ENCODE measurements around the gene SFT2D3.
A peak's percentile ranks its signal among the peaks of the same experiment; 100 is the strongest.

SFT2D3 gene

DNA sequence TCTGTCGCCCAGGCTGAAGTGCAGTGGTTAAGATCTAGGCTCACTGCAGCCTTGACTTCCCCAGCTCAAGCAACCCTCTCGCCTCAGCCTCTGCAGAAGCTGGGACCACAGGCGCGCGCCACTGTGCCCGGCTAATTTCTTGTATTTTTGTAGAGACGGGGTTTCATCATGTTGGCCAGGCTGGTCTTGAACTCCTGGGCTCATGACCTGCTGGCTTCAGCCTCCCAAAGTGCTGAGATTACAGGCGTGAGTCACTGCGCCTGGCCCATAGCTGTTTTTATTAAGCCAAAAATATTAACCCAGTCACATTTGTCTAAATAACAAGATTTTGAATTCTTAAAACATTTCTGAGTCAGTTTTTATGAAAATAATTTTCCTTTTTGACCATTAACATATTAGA is 6.3 kb upstream of the SFT2D3 start:
- Histone ChIP-seq H3K9me3 (ENCODE audit: control insufficient read depth in 1 of 2, low read length in 2 of 2) (no peaks in the 10 kb centered on the region), H3K36me3 (ENCODE audit: control insufficient read depth in 1 of 2, insufficient read depth in 2 of 2, low read length in 2 of 2) (no peaks in the 10 kb centered on the region), H3K4me1 (ENCODE audit: control insufficient read depth in 1 of 2, insufficient read depth in 2 of 2, low read length in 2 of 2) (peaks cover 0 to 8% of the 10 kb centered on the region in 2 donors), H3K4me3 (ENCODE audit: low read depth in 1 of 2, low read length in 2 of 2) (peak overlapping the region in 1 of 2 donors; percentile 57), H3K27me3 (ENCODE audit: low read depth, low read length) (no peaks in the 10 kb centered on the region), H3K27ac (ENCODE audit: low read length) (no peak overlapping the region)

DNA sequence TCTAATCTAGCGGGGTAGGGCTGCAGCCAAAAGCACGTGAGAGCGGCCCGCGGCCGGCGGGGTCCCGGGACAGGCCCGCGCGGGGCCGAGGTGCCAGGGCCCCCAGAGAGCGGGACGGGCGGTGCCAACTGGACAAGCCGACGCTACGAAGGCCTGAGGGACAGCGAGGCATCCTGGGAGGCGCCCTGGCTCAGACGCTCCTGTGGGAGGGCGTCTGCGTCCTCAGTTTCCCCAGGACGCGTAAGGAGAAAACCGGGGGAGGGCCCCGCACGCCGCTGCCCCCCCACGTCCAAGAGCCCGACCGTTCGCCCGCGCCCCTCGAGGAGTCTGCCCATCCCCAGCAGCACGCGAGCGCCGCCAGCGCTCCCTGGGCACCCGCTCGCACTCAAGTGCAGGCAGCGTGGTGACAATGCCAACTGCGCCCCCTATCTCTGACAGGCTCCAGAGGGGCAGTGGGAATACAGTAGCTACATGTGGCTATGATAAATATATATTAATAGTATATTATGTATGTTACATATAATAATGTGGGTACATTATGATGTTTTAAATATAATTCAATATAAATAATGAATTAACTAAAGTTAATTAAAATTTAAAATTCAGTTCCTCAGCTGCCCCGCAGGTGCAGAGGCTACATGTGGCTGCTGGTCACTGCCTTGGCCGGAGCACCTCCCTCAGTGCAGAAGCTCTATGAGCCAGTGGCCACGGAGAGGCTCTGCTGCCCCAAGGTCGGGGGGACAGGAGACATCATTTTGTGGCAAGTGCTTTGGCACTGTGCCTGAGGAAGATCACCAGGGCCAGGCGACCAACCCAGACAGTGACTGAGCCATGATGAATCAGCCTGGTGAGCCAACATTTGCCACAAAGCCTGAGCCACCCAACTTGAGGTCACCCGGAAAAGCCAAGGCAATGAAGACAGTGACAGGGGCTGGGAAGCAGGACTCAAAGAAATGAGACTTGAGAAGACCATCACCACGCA is 5.5 kb upstream of the SFT2D3 start:
- no peaks in the 10 kb centered on the region for H3K27me3 ChIP-seq (ENCODE audit: low read depth, low read length)
- no peaks in the 10 kb centered on the region for H3K9me3 ChIP-seq (ENCODE audit: control insufficient read depth in 1 of 2, low read length in 2 of 2)
- peak overlapping the region in 1 of 2 donors; percentile 57 for H3K4me3 ChIP-seq (ENCODE audit: low read depth in 1 of 2, low read length in 2 of 2)
- no peaks in the 10 kb centered on the region for H3K36me3 ChIP-seq (ENCODE audit: control insufficient read depth in 1 of 2, insufficient read depth in 2 of 2, low read length in 2 of 2)
- H3K27ac ChIP-seq (ENCODE audit: low read length) = no peak overlapping the region
- peaks cover 5 to 13% of the 10 kb centered on the region in 2 donors for H3K4me1 ChIP-seq (ENCODE audit: control insufficient read depth in 1 of 2, insufficient read depth in 2 of 2, low read length in 2 of 2)

DNA sequence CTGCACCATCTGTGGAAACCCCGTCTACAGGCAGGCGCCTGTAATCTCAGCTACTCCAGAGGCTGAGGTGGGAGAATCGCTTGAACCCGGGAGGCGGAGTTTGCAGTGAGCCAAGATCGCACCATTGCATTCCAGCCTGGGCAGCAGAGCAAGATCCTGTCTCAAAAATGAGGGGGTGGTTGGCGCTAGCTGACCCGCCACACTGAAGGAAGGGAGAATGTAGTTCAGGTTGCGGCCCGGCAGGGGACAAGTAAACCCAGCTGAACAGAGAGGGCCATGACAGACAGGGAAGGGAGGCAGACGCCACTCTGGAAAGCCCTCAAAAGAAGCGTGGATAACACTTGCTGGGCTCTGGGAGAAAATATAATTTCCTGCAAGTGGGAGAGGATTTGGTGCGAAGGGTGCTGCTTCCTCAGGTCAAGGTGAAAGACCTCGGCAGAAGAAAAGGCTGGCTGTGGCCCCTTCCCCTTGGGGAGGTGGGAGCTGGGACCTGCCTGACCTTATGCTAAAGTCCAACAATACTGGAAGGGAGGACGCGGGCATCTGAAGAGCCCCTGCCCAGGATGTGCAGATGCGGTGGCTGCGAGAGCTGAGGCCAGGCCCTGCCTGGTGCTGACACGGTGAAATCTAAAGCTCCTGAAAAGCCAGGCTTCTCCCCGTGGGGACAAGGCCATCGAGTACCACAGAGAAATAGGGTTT is 3.7 kb upstream of the SFT2D3 start:
- no peaks in the 10 kb centered on the region for H3K9me3 ChIP-seq (ENCODE audit: control insufficient read depth in 1 of 2, low read length in 2 of 2)
- no peak overlapping the region for H3K27ac ChIP-seq (ENCODE audit: low read length)
- no peaks in the 10 kb centered on the region for H3K27me3 ChIP-seq (ENCODE audit: low read depth, low read length)
- no peaks in the 10 kb centered on the region for H3K36me3 ChIP-seq (ENCODE audit: control insufficient read depth in 1 of 2, insufficient read depth in 2 of 2, low read length in 2 of 2)
- no peak overlapping the region for H3K4me3 ChIP-seq (ENCODE audit: low read depth in 1 of 2, low read length in 2 of 2)
- H3K4me1 ChIP-seq (ENCODE audit: control insufficient read depth in 1 of 2, insufficient read depth in 2 of 2, low read length in 2 of 2) = peaks cover 7 to 17% of the 10 kb centered on the region in 2 donors

DNA sequence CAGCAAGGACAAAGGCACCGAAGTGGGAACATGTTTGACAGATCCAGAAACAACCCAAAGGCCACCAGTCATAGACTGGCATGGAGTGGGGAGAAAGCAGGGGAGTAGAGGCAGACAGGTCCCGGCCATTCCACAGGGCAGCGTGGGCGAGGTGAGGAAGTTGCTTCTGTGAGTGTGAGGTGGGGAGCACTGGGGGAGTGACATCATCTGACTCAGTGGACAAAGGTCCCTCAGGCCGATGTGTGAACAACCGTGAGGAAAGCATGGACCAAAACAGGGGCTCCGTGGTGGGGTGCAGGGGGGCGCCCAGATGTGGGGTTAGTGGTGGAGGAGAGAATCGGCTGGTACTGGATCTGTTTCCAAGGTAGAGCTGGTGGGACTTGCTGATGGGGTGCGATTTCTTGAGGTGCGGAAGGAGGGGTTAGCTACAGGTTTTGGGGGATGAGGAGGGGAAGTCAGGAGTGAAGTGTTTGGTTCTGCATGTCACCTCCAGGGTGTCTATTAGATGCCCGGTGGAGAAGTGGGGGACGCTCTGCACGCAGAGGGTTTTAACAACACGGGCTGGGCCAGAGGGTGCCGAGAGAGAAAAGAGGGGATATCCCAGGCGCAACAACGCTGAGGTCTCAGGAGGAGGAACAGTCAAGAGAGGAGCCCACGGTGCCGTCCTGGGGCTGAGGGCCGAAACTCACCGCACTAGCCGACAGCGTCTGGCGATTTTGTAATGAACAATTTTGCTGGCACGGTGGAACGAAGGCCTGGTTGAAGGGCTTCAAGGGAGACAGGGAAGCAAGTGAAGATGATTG is 2.5 kb upstream of the SFT2D3 start:
- no peaks in the 10 kb centered on the region for H3K9me3 ChIP-seq (ENCODE audit: control insufficient read depth in 1 of 2, low read length in 2 of 2)
- H3K4me1 ChIP-seq (ENCODE audit: control insufficient read depth in 1 of 2, insufficient read depth in 2 of 2, low read length in 2 of 2) = peaks cover 14 to 28% of the 10 kb centered on the region in 2 donors

DNA sequence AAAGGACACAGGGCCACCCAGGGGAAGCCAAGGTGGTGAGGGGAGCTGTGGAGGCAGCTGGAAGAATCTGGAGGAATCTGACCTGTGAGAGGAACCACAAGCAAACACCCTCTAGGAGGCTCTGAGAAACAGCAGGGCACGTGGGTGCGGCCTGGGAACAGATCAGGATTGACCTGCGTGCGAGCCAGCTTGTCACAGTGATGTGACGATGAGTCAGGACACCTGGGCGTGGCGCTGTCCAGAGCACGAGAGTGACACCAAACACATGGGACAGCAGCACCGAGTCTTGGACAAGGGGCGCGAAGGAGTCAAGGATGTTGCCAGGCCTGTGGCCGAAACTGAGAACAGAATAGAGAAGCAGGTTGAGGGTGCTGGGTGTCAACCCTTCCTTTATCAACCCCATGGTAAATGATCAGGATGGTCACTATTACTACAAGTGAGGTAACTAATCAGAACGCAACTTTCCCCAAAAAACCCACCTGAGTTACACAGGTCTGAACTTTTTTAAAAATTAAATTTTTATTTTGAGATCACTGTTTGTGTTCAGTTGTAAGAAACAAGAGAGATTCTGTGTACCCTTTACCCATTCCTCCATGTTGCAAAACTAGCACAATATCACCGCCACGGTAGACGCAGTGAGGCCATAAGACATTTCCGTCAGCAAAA is 637 bp upstream of the SFT2D3 start:
- Histone ChIP-seq H3K4me1 (ENCODE audit: control insufficient read depth in 1 of 2, insufficient read depth in 2 of 2, low read length in 2 of 2) (peaks cover 14 to 22% of the 10 kb centered on the region in 2 donors), H3K9me3 (ENCODE audit: control insufficient read depth in 1 of 2, low read length in 2 of 2) (no peaks in the 10 kb centered on the region), H3K4me3 (ENCODE audit: low read depth in 1 of 2, low read length in 2 of 2) (peak overlapping the region; percentile 69 to 72), H3K27me3 (ENCODE audit: low read depth, low read length) (no peaks in the 10 kb centered on the region), H3K27ac (ENCODE audit: low read length) (peak overlapping the region; percentile 86), H3K36me3 (ENCODE audit: control insufficient read depth in 1 of 2, insufficient read depth in 2 of 2, low read length in 2 of 2) (peaks cover 1 to 6% of the 10 kb centered on the region in 2 donors)

More for the DNA sequence above, 2.5 kb upstream of the SFT2D3 start:
- no peak overlapping the region for H3K27ac ChIP-seq (ENCODE audit: low read length)
- no peak overlapping the region for H3K4me3 ChIP-seq (ENCODE audit: low read depth in 1 of 2, low read length in 2 of 2)
- H3K36me3 ChIP-seq (ENCODE audit: control insufficient read depth in 1 of 2, insufficient read depth in 2 of 2, low read length in 2 of 2) = no peaks in the 10 kb centered on the region
- H3K27me3 ChIP-seq (ENCODE audit: low read depth, low read length) = no peaks in the 10 kb centered on the region

DNA sequence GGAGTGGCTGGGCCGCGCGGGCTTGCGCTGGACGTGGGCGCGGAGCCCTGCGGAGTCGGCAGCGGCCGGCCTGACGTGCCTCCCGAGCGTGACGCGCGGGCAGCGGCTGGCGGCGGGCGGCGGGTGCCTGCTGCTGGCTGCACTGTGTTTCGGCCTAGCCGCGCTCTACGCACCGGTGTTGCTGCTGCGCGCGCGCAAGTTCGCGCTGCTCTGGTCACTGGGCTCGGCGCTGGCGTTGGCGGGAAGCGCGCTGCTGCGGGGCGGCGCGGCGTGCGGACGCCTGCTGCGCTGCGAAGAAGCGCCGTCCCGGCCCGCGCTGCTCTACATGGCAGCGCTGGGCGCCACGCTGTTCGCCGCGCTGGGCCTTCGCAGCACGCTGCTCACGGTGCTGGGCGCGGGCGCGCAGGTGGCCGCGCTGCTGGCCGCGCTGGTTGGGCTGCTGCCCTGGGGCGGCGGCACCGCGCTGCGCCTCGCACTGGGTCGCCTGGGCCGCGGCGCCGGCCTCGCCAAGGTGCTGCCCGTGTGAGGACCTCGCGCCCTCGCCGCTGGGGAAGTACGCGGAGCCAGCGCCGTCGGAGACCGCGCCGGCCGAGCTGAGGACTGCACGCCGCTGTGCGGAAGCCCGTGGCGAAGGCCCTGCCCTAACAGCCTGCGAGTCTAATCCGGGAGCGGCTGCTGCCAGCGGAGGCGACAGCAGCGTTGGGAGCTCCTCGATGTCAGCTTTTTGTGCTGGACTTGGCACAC is 526 bp downstream of the SFT2D3 start:
- H3K9me3 ChIP-seq (ENCODE audit: control insufficient read depth in 1 of 2, low read length in 2 of 2) = no peaks in the 10 kb centered on the region
- H3K27me3 ChIP-seq (ENCODE audit: low read depth, low read length) = no peaks in the 10 kb centered on the region
- peaks cover 9 to 16% of the 10 kb centered on the region in 2 donors for H3K36me3 ChIP-seq (ENCODE audit: control insufficient read depth in 1 of 2, insufficient read depth in 2 of 2, low read length in 2 of 2)
- peak overlapping the region; percentile 86 for H3K27ac ChIP-seq (ENCODE audit: low read length)
- peaks cover 14 to 22% of the 10 kb centered on the region in 2 donors for H3K4me1 ChIP-seq (ENCODE audit: control insufficient read depth in 1 of 2, insufficient read depth in 2 of 2, low read length in 2 of 2)
- H3K4me3 ChIP-seq (ENCODE audit: low read depth in 1 of 2, low read length in 2 of 2) = peak overlapping the region; percentile 69 to 72

DNA sequence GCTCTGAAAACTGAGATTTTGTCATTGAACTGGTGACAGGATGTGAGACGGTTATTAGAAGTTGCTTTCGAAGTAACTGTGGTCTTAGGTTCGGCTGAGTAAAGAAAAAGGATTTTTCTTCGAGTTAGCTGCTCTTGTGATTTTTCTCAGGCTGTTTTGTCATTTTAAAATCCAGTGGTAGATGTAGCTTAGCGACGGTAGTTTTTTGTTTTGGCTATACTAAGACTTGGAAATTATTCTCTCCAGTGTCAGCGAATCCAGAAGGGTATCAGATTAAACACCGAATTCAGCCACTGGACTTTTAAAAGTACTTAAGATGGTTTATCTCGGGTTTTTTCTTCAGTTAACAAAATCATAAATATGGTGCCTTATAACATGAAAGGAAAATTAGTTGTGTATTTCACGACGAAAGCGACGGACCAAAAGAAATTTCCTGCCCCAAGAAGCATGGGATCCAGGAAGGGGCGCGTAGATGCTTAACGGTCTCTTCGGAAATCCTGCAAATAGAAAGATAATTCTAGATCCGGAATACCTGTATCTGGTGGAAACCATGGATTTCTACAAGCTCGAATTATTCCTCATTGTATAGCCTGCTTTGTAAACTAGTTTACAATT is 1.2 kb downstream of the SFT2D3 start:
- H3K36me3 ChIP-seq (ENCODE audit: control insufficient read depth in 1 of 2, insufficient read depth in 2 of 2, low read length in 2 of 2) = peaks cover 9 to 17% of the 10 kb centered on the region in 2 donors
- H3K9me3 ChIP-seq (ENCODE audit: control insufficient read depth in 1 of 2, low read length in 2 of 2) = no peaks in the 10 kb centered on the region
- H3K4me3 ChIP-seq (ENCODE audit: low read depth in 1 of 2, low read length in 2 of 2) = peak overlapping the region; percentile 60 to 72
- H3K27me3 ChIP-seq (ENCODE audit: low read depth, low read length) = no peaks in the 10 kb centered on the region
- peak overlapping the region; percentile 60 for H3K27ac ChIP-seq (ENCODE audit: low read length)
- peaks cover 14 to 22% of the 10 kb centered on the region in 2 donors for H3K4me1 ChIP-seq (ENCODE audit: control insufficient read depth in 1 of 2, insufficient read depth in 2 of 2, low read length in 2 of 2)

DNA sequence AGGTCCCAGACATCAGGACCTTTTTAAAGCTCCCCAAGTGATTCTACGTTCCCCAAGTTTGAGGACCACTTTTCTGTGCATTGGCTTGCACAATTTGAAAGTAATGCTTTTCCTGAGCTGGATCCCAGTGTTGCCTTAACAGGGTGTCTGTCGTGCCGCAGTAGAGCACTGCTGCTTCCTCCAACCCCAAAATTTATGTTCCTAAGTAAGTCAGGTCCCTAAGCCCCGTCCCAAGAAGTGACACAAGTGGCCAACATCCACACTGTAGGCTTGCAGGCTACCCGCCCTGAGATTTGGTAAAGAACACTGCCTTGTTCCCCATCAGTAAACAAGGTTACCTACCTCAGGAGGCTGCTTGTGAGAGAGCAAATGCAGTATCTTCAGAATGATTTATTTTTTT is 2.0 kb downstream of the SFT2D3 start:
- H3K4me1 ChIP-seq (ENCODE audit: control insufficient read depth in 1 of 2, insufficient read depth in 2 of 2, low read length in 2 of 2) = peaks cover 17 to 28% of the 10 kb centered on the region in 2 donors
- peak overlapping the region in 1 of 2 donors; percentile 72 for H3K4me3 ChIP-seq (ENCODE audit: low read depth in 1 of 2, low read length in 2 of 2)
- peaks cover 12 to 21% of the 10 kb centered on the region in 2 donors for H3K36me3 ChIP-seq (ENCODE audit: control insufficient read depth in 1 of 2, insufficient read depth in 2 of 2, low read length in 2 of 2)
- no peaks in the 10 kb centered on the region for H3K9me3 ChIP-seq (ENCODE audit: control insufficient read depth in 1 of 2, low read length in 2 of 2)
- no peak overlapping the region for H3K27ac ChIP-seq (ENCODE audit: low read length)
- no peaks in the 10 kb centered on the region for H3K27me3 ChIP-seq (ENCODE audit: low read depth, low read length)

DNA sequence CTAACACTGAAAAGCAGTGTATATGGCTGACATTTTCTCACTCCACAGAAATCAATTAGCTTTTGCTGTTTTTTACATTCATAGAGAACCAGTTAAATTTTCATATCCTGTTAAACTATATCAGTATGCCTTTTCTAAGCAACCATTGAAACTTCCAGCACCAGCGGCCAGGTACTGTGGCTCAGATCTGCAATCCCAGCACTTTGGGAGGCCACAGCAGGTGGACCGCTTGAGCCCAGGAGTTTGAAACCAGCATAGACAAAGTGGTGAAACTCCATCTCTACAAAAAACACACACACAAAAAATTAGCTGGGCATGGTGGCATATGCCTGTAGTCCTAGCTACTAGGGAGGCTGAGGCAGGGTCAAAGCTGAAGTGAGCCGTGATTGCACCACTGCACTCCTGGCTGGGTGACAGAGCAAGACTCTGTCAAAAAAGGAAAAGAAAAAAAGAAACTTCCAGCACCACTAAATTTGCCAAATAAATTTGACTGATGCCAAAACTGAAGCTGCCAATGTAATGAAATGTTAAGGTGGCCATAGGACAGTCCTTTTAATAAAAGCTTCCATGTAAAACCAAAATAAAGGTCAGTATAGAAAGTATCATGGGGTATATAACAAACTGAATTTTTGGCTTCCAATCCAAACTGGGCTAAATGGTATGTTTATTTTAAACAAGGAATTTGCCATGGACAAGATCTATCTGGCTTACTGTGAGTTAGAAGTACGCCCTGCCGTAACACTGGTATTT is 3.5 kb downstream of the SFT2D3 start:
- no peak overlapping the region for H3K4me3 ChIP-seq (ENCODE audit: low read depth in 1 of 2, low read length in 2 of 2)
- no peaks in the 10 kb centered on the region for H3K9me3 ChIP-seq (ENCODE audit: control insufficient read depth in 1 of 2, low read length in 2 of 2)
- H3K27me3 ChIP-seq (ENCODE audit: low read depth, low read length) = no peaks in the 10 kb centered on the region
- peaks cover 17 to 32% of the 10 kb centered on the region in 2 donors for H3K4me1 ChIP-seq (ENCODE audit: control insufficient read depth in 1 of 2, insufficient read depth in 2 of 2, low read length in 2 of 2)
- H3K27ac ChIP-seq (ENCODE audit: low read length) = no peak overlapping the region
- peaks cover 26 to 35% of the 10 kb centered on the region in 2 donors for H3K36me3 ChIP-seq (ENCODE audit: control insufficient read depth in 1 of 2, insufficient read depth in 2 of 2, low read length in 2 of 2)
